WTC11 (cell line): ENCODE measurements around the gene VASH1. TPM values are rescaled to one million over a fixed set of nuclear protein-coding genes. Genes with fewer than 3 reads are reported as not detected.

Experiments
- ATAC-seq: fragments of 200-7000 bp; cut with Tn5 transposase; 2 replicates; pipeline ENCODE4 v1.10.0; 2021; ENCODE audit warnings: mild to moderate bottlenecking, moderate library complexity
- CTCF ChIA-PET: fragments of 300-600 bp; sonication (Branson Sonifier 250); formaldehyde crosslinking; loops from one replicate; lab custom pipeline; 2021; ENCODE audit warnings: antibody characterized with exemption; lab: Charles Lee
- POLR2A ChIA-PET: fragments of 350-600 bp; sonication (Branson Sonifier 250); formaldehyde crosslinking; loops from one replicate; lab custom pipeline; 2021; ENCODE audit warnings: antibody characterized with exemption; lab: Charles Lee
- DNase-seq: peaks from one replicate; pipeline ENCODE4 v3.0.0; 2021; ENCODE audit warnings: low spot score
- H3K27ac Mint-ChIP-seq: 2 replicates; pipeline ENCODE4 v1.8.0; 2021; ENCODE audit warnings: mixed read lengths
- H3K27me3 Mint-ChIP-seq: 2 replicates; pipeline ENCODE4 v1.8.0; 2021; ENCODE audit warnings: low read depth, mild to moderate bottlenecking, moderate library complexity, mixed read lengths
- H3K36me3 Mint-ChIP-seq: 2 replicates; pipeline ENCODE4 v1.8.0; 2021; ENCODE audit warnings: mixed read lengths
- H3K4me1 Mint-ChIP-seq: 2 replicates; pipeline ENCODE4 v1.8.0; 2022; ENCODE audit warnings: mixed read lengths
- H3K4me3 Mint-ChIP-seq: 2 replicates; pipeline ENCODE4 v1.8.0; 2021; ENCODE audit warnings: mild to moderate bottlenecking, moderate library complexity, mixed read lengths
- H3K9me3 Mint-ChIP-seq: 2 replicates; pipeline ENCODE4 v1.8.0; 2021; ENCODE audit warnings: mixed read lengths
- CDX4 ChIP-seq: fragments of 250-450 bp; sonication (Bioruptor Pico); IDR thresholded peaks from 2 replicates; pipeline ENCODE4 v1.9.0; 2021; ENCODE audit warnings: moderate library complexity, mild to moderate bottlenecking, inconsistent platforms, borderline replicate concordance
- E2F1 ChIP-seq: sonication (generic); formaldehyde crosslinking; IDR thresholded peaks from 2 replicates; pipeline ENCODE4 v1.8.0; 2022; ENCODE audit warnings: mild to moderate bottlenecking, missing genetic modification reagents
- ETV6 ChIP-seq: sonication (generic); formaldehyde crosslinking; IDR thresholded peaks from 2 replicates; pipeline ENCODE4 v1.8.1; 2022; ENCODE audit warnings: mild to moderate bottlenecking, missing genetic modification reagents
- GRHL2 ChIP-seq: fragments of 250-450 bp; sonication (Bioruptor Pico); IDR thresholded peaks from 2 replicates; pipeline ENCODE4 v1.8.0; 2022; ENCODE audit warnings: mild to moderate bottlenecking, moderate library complexity; ENCODE audit not compliant: insufficient replicate concordance, severe bottlenecking
- GTF2I ChIP-seq: fragments of 250-450 bp; sonication (Bioruptor Pico); conservative IDR thresholded peaks from 2 replicates; pipeline ENCODE4 v1.4.0; 2021; ENCODE audit warnings: mild to moderate bottlenecking
- MLX ChIP-seq: sonication (generic); formaldehyde crosslinking; IDR thresholded peaks from 2 replicates; pipeline ENCODE4 v1.8.1; 2023; ENCODE audit warnings: mild to moderate bottlenecking, missing genetic modification reagents, moderate library complexity
- NR1H2 ChIP-seq: sonication (generic); formaldehyde crosslinking; IDR thresholded peaks from 2 replicates; pipeline ENCODE4 v1.9.0; 2021; ENCODE audit warnings: mild to moderate bottlenecking, moderate library complexity, missing genetic modification reagents
- NR2C2 ChIP-seq: sonication (generic); formaldehyde crosslinking; IDR thresholded peaks from 2 replicates; pipeline ENCODE4 v1.8.0; 2022; ENCODE audit warnings: mild to moderate bottlenecking, missing genetic modification reagents
- STAT6 ChIP-seq: sonication (generic); formaldehyde crosslinking; conservative IDR thresholded peaks from 2 replicates; pipeline ENCODE4 v1.8.1; 2023; ENCODE audit warnings: mild to moderate bottlenecking, low read depth, missing genetic modification reagents, moderate library complexity
- TCF7 ChIP-seq: sonication (generic); formaldehyde crosslinking; IDR thresholded peaks from 2 replicates; pipeline ENCODE4 v1.8.0; 2022; ENCODE audit warnings: mild to moderate bottlenecking, low read depth, missing genetic modification reagents, moderate library complexity
- TEAD4 ChIP-seq: sonication (generic); formaldehyde crosslinking; IDR thresholded peaks from 2 replicates; pipeline ENCODE4 v1.8.0; 2022; ENCODE audit warnings: mild to moderate bottlenecking, missing genetic modification reagents
- ZNF121 ChIP-seq: sonication (generic); formaldehyde crosslinking; IDR thresholded peaks from 2 replicates; pipeline ENCODE4 v1.8.0; 2023; ENCODE audit warnings: missing genetic modification reagents
- ZNF425 ChIP-seq: fragments of 250-450 bp; sonication (Bioruptor Pico); conservative IDR thresholded peaks from 2 replicates; pipeline ENCODE4 v1.9.0; 2021; ENCODE audit warnings: mild to moderate bottlenecking
- total RNA-seq: library from RNA; stranded (reverse); gene quantifications from 3 replicates; pipeline ENCODE4 v1.2.3, GENCODE V29; 2021

Gene VASH1
- total RNA-seq, 1 experiment from 2014 or later, result 7.2 TPM

GRCh38 chr14:76761960-76762410, 717 bp downstream of the VASH1 start (continued):
- TF ChIP-seq ZNF425 (CRISPR knock-in tag) (no peak), TCF7 (CRISPR knock-in tag) (no peak), GTF2I (CRISPR knock-in tag) (no peak), NR2C2 (CRISPR knock-in tag) (no peak), CDX4 (CRISPR knock-in tag) (no peak), MLX (CRISPR knock-in tag) (no peak), ETV6 (CRISPR knock-in tag) (no peak), STAT6 (CRISPR knock-in tag) (no peak), E2F1 (CRISPR knock-in tag) (no peak)

GRCh38 chr14:76762411-76763095, 1.3 kb downstream of the VASH1 start:
- TF ChIP-seq NR1H2 (CRISPR knock-in tag) (no peak), ZNF121 (CRISPR knock-in tag) (no peak), GRHL2 (CRISPR knock-in tag) (no peak), TEAD4 (CRISPR knock-in tag) (no peak), ZNF425 (CRISPR knock-in tag) (no peak)
- TF ChIP-seq, all 79 proteins: peak for 0
- no peak for DNase-seq
- Mint-ChIP-seq H3K4me3 (peak overlapping the region; percentile 80), H3K27me3 (peaks cover 78% of the 10 kb centered on the region), H3K9me3 (no peaks in the 10 kb centered on the region), H3K36me3 (no peaks in the 10 kb centered on the region), H3K27ac (no peak overlapping the region), H3K4me1 (peaks cover 19% of the 10 kb centered on the region)
- ChIA-PET POLR2A (no interaction called here), CTCF (no interaction called here)
- no peak for ATAC-seq
